Coronary artery (tissue), 2 donors: Measurements from ENCODE around the gene RPH3AL.

Experiments used
- DNase-seq: peaks from one replicate; pipeline ENCODE4 v3.0.0-alpha.2; 2017; ENCODE audit warnings: low spot score
- H3K27ac ChIP-seq, 2 donors: fragments of 200-600 bp; sonication (generic); one replicate each; pipeline ENCODE4 v1.5.1; 2016 to 2019
- H3K4me3 ChIP-seq: fragments of 200-600 bp; sonication (generic); 2 replicates; pipeline ENCODE4 v1.5.1; 2016; ENCODE audit warnings: mild to moderate bottlenecking, moderate library complexity
- TF ChIP-seq, protein P1 (sequence below): fragments of 200-600 bp; sonication (generic); IDR thresholded peaks from one replicate; pipeline ENCODE4 v1.5.1; 2019; ENCODE audit warnings: antibody characterized with exemption

Gene RPH3AL

DNA sequence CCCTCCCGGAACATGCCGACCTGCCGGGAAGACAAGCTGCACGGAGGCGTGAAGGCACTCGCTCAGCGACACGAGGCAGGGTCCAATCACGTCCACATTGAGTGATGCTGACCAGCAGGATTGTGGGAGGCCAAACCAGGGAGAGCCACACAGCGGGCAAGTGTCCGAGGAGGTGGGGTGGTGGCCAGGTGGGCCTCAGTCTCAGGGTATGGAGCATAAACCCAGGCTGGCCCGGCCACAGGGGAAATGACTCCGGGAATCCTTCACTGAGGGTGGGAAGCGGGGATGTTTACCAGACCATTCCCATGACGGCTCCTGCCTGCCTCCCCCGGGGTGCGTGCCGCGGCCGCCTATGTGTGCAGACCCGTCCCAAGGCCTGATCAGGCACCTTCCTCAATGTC is 62.5 kb downstream of the RPH3AL start:
- no peak for DNase-seq
- no peak overlapping the region for H3K4me3 ChIP-seq
- TF ChIP-seq, protein P1, sequence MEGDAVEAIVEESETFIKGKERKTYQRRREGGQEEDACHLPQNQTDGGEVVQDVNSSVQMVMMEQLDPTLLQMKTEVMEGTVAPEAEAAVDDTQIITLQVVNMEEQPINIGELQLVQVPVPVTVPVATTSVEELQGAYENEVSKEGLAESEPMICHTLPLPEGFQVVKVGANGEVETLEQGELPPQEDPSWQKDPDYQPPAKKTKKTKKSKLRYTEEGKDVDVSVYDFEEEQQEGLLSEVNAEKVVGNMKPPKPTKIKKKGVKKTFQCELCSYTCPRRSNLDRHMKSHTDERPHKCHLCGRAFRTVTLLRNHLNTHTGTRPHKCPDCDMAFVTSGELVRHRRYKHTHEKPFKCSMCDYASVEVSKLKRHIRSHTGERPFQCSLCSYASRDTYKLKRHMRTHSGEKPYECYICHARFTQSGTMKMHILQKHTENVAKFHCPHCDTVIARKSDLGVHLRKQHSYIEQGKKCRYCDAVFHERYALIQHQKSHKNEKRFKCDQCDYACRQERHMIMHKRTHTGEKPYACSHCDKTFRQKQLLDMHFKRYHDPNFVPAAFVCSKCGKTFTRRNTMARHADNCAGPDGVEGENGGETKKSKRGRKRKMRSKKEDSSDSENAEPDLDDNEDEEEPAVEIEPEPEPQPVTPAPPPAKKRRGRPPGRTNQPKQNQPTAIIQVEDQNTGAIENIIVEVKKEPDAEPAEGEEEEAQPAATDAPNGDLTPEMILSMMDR = no peak
- H3K27ac ChIP-seq = no peak overlapping the region

DNA sequence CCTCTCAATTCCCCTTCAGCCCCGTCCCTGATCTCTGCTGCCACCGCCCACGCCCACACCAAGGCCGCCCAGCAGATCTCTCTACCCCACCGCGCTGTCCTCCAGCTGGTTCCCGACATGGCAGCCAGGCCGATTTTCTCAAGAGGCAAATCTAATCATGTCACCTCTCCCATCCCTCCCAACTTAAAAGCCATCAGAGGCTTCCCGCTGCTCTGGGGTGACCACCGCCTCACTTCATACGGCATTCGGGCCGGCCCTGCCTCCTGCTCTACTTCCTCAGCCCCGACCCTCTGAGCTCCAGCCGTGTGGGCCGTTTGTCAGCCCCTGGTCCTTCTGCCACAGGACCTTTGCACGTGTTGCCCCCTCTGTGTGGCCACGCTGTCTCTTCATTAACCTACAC is 63.2 kb downstream of the RPH3AL start:
- Histone ChIP-seq H3K27ac (no peak overlapping the region), H3K4me3 (no peak overlapping the region)
- DNase-seq = no peak
- TF ChIP-seq, protein P1 = no peak

DNA sequence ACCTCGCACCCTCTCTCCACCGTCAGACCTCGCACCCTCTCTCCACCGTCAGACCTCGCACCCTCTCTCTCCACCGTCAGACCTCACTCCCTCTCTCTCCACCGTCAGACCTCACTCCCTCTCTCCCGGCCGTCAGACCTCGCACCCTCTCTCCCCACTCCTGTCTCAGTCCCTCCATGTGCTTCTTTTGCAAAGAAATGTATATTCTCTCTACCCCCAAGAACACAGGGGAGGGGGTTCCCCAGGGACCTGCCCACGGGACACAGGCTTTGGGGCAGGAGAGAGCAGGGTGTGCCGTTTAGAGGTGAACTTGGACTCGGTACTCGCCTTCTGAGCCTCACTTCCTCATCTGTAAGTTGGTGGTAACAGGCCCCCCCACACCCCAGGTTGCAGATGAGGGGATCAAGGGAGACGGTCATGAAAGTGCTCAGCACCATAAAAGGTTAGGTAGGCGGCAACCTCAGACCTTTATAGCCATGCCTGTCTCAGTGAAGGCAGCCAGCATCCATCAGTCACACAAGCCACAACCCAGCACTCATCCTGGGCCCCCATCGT is 63.7 kb downstream of the RPH3AL start:
- TF ChIP-seq, protein P1 = no peak

DNA sequence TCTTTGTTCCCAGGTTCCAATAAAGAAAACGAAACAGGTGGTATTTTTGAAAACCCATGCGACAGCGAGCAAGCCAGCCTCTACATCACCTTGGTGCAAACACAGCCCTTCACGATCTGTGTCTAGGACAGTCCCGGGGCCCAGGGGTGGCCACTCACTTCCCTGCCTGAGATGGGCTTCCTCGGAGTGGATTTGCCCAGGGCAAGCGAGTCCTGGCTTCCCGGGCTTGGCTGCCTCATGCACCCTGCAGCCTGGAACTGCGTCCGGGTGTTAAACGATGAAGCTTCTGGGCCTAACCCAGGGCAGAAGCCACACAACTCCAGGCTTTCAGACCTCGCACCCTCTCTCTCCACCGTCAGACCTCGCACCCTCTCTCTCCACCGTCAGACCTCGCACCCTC is 66.0 kb downstream of the RPH3AL start:
- TF ChIP-seq, protein P1 = no peak
- DNase-seq = no peak
- no peak overlapping the region for H3K27ac ChIP-seq
- no peak overlapping the region for H3K4me3 ChIP-seq

More for the DNA sequence above, 63.7 kb downstream of the RPH3AL start:
- Histone ChIP-seq H3K27ac (no peak overlapping the region), H3K4me3 (no peak overlapping the region)
- DNase-seq = no peak

DNA sequence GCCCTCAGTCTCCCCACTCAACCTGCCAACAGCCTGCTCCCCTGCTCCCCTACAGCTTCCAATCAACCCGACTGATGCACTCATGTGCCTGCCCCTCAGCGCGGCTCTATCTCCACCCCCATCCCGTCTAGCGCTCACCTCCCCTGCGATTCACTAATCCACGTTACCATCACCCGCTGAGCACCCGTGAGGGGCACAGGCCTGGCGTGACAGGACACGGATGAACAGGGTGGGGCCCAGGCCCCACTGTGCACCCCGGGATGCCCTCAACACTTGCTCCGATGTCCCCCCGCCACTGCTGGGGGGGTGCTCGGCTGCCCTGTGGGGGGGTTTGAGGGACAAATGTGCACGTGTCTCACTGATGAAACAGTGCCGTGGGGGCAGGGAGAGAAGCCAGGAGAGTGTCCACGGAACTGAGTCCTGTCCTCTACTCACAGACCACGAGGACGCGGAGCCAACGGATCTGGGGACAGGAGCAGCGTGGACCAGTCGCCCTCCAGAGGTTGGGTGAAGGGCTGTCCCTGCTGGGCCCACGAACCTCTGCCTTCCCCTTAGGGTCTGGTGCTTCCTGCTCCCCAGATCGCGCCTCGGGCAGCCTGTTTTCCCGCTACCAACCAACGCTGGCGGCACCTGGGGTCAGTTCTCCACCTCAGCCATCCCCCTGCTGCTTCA is 66.7 kb downstream of the RPH3AL start:
- Histone ChIP-seq H3K27ac (no peak overlapping the region), H3K4me3 (no peak overlapping the region)
- DNase-seq = no peak
- TF ChIP-seq, protein P1 = no peak

DNA sequence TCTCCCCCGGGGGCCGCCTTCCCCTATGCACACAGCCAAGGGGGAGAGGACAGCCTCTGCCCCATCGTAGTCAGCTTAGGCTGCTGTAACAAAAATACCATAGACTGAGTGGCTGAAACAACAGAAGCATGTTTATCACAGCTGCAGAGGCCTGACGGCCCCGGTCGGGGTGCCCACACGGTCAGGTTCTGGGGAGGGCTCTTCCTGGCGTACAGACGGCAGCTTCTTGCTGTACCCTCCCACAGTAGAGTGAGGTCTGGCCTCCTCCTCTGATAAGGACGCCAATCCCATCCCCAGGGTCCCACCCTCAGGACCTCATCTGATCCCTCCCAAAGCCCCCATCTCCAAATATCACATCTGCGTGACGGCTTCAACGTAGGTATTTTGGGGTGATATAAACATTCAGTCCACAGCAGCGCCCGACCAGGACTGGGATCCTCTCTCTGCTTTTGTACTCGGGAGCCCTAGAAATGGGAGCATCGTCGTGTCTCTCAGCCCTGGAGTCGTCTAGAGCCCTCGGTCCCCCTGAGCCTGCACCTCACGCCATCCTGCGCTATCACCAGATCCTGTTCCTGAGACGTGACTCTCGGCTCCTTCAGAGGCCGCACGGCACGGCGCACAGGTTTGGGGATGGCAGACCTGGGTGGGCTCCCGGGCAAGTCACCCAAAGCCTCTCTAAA is 67.8 kb downstream of the RPH3AL start:
- no peak overlapping the region for H3K4me3 ChIP-seq
- TF ChIP-seq, protein P1 = no peak
- no peak for DNase-seq
- no peak overlapping the region for H3K27ac ChIP-seq
